ENCODE results near the gene MIEF1.

DNA sequence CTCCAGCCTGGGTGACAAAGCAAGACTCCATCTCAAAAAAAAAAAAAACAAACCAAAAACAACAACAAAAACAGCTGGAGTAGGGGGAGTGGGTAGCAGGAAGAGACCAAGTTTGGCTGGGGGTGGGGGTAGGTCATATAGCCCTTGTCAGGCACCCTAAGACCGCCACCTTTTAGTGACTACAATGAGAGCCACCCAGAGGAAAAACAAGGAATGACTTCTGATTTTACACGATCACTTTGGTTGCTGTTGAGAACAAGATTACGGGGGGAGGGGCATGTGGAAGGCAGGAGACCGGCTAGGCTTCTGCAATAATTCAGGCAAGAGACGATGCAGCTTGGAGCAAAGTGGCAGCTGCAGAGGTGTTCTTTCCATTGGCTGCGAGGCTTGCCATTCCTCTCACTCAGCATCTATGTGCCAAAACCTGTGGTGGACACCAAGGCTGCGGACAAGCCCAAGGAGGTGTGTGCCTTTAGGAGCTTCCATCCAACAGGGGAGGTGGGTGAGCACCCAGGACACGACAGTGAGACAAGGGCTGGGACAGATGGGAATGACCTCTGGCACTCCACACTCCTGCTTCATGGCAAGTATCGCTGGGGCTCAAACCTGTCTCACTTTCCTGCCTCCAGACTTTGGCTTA is 28.7 kb downstream of the MIEF1 start:
- TF ChIP-seq, protein P1, sequence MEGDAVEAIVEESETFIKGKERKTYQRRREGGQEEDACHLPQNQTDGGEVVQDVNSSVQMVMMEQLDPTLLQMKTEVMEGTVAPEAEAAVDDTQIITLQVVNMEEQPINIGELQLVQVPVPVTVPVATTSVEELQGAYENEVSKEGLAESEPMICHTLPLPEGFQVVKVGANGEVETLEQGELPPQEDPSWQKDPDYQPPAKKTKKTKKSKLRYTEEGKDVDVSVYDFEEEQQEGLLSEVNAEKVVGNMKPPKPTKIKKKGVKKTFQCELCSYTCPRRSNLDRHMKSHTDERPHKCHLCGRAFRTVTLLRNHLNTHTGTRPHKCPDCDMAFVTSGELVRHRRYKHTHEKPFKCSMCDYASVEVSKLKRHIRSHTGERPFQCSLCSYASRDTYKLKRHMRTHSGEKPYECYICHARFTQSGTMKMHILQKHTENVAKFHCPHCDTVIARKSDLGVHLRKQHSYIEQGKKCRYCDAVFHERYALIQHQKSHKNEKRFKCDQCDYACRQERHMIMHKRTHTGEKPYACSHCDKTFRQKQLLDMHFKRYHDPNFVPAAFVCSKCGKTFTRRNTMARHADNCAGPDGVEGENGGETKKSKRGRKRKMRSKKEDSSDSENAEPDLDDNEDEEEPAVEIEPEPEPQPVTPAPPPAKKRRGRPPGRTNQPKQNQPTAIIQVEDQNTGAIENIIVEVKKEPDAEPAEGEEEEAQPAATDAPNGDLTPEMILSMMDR (IDR thresholded peaks at IDR 0.05; ENCODE audit: insufficient read depth, low read length) = no peak
- TF ChIP-seq GABPA (IDR thresholded peaks at IDR 0.05; ENCODE audit: low read depth) (no peak), SPI1 (IDR thresholded peaks at IDR 0.05; ENCODE audit: borderline replicate concordance, low read depth) (no peak), POLR2AphosphoS5 (IDR thresholded peaks at IDR 0.05; ENCODE audit: low read depth) (no peak)
- TF ChIP-seq, protein P2, sequence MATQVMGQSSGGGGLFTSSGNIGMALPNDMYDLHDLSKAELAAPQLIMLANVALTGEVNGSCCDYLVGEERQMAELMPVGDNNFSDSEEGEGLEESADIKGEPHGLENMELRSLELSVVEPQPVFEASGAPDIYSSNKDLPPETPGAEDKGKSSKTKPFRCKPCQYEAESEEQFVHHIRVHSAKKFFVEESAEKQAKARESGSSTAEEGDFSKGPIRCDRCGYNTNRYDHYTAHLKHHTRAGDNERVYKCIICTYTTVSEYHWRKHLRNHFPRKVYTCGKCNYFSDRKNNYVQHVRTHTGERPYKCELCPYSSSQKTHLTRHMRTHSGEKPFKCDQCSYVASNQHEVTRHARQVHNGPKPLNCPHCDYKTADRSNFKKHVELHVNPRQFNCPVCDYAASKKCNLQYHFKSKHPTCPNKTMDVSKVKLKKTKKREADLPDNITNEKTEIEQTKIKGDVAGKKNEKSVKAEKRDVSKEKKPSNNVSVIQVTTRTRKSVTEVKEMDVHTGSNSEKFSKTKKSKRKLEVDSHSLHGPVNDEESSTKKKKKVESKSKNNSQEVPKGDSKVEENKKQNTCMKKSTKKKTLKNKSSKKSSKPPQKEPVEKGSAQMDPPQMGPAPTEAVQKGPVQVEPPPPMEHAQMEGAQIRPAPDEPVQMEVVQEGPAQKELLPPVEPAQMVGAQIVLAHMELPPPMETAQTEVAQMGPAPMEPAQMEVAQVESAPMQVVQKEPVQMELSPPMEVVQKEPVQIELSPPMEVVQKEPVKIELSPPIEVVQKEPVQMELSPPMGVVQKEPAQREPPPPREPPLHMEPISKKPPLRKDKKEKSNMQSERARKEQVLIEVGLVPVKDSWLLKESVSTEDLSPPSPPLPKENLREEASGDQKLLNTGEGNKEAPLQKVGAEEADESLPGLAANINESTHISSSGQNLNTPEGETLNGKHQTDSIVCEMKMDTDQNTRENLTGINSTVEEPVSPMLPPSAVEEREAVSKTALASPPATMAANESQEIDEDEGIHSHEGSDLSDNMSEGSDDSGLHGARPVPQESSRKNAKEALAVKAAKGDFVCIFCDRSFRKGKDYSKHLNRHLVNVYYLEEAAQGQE (IDR thresholded peaks at IDR 0.05; ENCODE audit: insufficient replicate concordance, low read depth) = no peak

All from HL-60 (cell line).